KG1 (cell line): ENCODE results near the gene MGAT3.
"Not testable (repeated sequence)": the region's sequence is repeated elsewhere in the genome, so short reads cannot be mapped to it uniquely, and the experiment has no call there.

Experiments used
- DNase-seq: peaks from one replicate; lab custom pipeline; 2025; lab: John Stamatoyannopoulos, UW

MGAT3 gene, protein sequence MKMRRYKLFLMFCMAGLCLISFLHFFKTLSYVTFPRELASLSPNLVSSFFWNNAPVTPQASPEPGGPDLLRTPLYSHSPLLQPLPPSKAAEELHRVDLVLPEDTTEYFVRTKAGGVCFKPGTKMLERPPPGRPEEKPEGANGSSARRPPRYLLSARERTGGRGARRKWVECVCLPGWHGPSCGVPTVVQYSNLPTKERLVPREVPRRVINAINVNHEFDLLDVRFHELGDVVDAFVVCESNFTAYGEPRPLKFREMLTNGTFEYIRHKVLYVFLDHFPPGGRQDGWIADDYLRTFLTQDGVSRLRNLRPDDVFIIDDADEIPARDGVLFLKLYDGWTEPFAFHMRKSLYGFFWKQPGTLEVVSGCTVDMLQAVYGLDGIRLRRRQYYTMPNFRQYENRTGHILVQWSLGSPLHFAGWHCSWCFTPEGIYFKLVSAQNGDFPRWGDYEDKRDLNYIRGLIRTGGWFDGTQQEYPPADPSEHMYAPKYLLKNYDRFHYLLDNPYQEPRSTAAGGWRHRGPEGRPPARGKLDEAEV

DNA sequence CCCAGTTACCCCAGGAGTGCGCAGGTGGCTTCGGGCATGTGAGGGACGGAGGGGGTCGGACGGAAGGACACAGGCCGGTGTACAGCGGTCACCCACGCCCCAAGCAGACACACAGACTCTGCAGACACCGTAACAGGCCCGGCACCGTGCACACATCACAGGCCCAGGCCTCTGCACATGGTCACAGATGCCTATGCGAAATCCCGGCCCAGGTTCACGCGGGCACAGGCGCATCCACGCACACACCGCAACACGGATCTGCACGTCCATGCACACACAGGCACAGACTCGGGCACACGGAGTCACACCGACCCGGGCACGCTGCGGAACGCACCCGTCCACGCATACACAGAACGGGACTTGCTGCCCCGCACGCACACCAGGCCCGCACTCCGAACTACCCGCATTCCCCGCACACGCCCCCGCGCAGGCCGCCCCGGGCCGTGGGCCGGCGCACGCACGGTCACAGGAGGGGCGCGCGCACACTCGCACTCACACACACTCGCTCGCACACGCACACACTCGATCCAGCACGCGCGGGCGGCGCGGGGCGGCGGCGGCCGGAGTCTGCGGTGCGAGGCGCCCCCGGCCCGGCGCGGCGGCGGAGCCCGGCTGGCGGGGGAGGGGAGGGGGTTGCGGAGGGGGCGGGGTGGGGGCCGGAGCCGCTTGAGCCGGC is at the start of gene MGAT3:
MGAT3 (plus strand) TSS at position 491 of the 676 bp plus-strand sequence. CDS start 30,336 bp downstream, outside the sequence.
- DNase-seq: no peak

DNA sequence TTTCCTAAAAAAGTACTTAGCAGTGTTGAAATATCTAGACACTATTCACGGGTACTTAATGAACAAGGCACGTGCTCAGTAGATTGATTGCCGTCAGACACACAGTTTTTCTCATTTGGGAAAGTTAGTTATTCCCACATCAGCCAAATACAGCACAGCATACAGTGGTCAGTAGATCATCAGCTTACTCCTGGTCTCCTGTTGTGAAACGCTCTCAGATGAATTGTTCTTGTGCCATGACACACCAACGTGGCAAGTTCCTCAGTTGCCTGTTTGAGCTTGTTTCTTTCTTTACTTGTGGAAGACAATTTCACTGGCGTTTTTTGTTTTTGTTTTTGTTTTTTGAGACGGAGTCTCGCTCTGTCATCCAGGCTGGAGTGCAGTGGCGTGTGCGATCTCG is 48.6 kb upstream of the MGAT3 start:
- no peak for DNase-seq

DNA sequence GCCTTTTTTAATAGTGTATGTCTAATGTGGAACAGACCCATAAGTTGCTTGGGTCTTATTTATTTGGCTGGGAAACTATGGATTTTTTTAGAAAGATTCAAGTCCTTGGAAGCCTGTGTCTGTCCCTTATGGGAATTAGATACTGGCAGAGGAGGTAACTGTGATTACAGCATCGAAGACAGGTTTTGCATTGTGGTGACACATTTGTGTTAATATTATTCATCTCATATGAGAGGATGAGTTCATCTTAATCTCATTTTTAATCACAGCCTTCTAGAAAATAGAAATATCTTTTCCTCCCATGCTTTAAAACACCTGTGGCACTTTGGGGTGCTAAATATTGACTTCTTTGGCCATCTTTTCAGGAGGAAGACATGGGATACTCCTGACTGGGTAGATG is 48.0 kb upstream of the MGAT3 start:
- DNase-seq: no peak

DNA sequence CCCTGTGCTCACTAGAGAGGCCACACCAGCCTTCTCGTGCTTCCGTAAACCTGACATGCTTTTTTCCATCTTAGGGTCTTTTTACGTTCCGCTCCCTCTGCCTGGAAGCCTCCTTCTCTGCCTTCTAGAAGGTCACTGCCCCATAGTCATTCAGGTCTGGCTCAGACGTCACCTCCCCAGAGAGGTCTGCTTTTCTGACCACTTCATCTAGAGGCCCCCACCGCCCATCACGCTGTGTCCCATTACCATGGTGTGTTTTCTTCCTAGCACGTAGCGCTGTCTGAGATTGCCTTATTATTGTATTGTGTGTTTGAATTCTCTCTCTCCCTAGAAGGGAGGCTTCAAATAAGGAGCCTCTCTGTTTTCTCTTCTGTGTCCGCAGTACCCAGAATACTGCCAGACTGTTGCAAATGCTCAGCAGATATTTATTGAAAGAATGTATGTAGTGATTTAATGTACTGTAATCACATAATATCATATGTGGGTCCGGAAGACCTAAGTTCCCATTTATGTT is 47.2 kb upstream of the MGAT3 start:
- no peak for DNase-seq

DNA sequence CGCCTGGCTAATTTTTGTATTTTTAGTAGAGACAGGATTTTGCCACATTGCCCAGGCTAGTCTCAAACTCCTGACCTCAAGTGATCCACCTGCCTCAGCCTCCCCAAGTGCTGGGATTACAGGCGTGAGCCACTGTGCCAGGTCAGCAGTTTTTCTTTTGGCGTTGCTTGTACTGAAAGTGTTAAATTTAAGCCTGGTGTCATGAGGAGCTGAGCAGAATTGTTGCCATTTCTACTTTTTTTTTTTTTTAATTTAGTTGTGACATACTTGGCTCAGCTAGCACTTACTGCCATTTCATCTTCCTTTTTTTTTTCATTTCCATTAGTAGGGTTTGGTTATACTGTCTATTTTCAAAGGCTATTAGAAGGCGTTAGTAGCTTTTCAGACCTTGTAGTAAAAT is 46.5 kb upstream of the MGAT3 start:
- DNase-seq: no peak

DNA sequence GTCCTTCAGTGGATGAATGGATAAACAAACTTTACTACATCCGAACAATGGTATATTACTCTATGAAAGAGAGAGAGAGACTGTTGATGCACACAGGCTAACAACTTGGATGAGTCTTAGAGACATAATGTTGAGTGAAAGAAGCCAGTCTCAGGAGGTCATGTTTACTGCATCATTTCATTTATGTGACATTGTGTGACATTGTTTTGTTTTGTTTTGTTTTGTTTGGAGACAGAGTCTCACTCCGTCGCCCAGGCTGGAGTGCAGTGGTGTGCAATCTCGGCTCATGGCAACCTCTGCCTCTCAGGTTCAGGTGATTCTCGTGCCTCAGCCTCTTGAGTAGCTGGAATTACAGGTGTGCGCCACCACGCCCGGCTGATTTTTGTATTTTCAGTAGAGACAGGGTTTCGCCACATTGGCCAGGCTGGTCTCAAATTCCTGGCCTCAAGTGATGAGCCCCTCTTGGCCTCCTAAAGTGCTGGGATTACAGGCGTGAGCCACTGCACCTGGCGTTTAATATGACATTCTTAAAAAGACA is 44.9 kb upstream of the MGAT3 start:
- not testable (repeated sequence) for DNase-seq

DNA sequence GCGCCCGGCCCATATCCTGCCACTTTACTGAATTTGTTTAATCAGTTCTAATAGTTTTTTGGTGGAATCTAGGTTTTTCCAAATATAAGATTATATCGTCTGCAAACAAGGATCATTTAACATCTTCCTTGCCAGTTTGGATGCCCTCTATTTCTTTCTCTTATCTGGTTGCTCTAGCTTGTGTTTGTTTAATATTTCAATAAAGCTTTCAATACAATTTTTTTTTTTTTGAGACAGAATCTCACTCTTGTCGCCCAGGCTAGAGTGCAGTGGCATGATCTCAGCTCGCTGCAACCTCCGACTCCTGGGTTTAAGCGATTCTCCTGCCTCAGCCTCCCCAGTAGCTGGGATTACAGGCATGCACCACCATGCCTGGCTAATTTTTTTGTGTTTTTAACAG is 43.6 kb upstream of the MGAT3 start:
- DNase-seq: not testable (repeated sequence)

DNA sequence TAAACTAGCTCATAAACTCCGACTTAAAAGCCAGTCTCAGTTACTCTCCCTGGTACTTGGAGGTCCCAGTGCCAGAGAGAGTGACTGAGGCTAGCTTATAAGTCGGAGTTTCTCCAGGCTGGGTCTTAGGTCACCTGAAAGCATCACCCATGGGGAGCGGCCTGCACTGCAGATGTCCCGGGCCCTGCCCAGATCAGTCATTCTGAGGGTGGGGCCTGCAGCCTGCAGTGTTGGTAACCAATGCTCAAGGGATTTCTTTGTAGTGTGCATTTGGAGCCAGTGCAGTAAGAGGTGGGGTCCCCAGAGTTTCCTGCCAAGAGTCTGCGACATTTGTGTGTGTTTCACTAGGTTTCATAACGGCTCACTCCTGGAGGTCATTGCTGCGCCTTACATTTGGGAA is 42.4 kb upstream of the MGAT3 start:
- DNase-seq: no peak

DNA sequence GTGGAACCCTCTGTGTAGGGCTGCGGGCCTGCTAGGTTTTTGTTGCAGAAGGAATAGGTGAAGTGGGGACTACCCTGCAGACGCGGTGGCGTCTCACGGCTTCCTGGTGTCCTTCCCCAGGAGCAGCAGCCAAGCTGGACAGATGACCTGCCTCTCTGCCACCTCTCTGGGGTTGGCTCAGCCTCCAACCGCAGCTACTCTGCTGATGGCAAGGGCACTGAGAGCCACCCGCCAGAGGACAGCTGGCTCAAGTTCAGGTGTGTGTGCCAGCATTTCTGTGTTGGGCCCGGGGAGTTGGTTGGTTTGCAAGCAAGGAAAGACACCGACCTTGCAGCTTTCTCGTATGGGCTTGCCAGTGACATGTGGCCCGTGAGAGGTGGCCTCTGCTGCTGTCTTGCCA is 41.9 kb upstream of the MGAT3 start:
- no peak for DNase-seq

DNA sequence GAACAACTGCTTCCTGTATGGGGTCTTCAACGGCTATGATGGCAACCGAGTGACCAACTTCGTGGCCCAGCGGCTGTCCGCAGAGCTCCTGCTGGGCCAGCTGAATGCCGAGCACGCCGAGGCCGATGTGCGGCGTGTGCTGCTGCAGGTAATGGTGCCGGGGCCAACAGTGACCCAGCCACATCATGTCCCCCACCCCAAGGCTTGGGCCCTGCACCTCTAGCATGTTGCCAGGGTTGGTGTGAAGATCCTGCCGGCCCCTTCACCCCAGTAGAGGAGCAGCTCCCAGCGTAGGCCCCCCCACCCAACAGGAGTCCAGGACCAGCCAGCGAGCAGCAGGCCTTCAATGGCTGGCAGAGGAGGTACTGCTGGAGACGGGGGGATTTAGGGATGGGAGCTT is 41.3 kb upstream of the MGAT3 start:
- DNase-seq: no peak

DNA sequence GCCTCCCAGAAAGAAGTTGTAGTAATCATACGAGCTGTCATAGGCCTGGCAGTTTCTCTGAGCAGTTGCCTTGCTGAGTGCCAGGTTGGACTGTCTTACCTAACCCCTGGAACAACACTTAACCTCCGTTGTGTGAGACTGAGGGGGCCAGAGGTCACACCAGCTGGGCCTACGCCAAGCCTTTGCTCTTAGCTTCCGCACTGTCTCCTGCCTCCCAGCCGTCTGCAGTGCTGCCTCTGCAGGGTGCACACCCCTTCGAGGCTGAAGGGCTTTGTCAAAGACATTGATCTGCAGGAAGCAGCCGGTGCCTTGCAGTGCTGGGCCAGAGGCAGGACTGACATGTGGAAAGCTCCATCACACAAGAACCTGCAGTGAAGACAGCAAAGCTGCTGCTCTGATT is 40.5 kb upstream of the MGAT3 start:
- no peak for DNase-seq

DNA sequence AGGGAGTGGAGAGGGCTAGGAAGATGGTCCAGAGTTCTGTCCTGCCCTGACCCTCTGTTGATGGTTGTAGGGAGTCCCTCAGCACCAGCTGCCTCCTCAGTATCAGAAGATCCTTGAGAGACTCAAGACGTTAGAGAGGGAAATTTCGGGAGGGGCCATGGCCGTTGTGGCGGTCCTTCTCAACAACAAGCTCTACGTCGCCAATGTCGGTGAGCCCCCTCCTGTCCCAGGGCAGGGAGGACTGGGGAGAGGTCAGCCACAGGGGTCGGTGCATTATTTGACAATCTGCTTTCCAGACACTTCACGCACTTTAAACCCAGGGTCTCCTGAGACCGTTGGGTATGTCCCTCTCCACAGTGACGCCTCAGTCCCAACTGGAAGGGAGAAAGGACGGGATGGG is 39.2 kb upstream of the MGAT3 start:
- DNase-seq: no peak

DNA sequence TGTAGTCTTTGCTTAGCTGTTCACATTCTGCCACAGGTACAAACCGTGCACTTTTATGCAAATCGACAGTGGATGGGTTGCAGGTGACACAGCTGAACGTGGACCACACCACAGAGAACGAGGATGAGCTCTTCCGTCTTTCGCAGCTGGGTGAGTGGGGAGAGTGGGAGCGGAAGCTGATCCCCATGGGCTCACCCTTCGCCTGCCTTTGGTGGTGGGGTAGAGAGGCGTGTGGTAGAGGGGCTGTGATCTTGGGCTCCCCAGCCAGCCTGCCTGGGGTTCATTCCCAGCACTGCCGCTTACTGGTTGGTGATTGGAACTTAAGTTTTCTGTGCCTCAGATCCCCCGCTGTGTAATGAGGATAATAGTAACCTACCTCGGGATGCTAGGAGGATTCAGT is 38.1 kb upstream of the MGAT3 start:
- DNase-seq: no peak

DNA sequence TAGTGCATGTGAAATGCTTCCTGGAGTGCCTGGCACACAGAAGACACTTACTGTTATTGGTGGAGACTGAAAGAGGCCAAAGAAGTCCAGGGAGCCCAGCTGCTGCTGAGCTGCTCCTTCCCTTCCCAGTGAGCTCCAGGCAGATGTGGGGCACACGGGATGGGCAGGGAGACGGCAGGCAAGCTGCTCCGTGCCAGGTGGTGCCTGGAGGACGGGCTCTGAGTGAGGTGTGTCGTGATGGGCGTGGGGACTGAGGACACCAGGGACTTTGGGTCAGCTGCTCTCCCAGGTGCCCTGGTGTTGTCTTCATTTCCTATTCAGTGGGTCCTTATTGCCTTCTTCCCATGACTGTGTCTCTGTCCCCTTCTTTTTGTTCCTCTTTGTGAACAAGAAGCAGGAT is 37.7 kb upstream of the MGAT3 start:
- DNase-seq: no peak

DNA sequence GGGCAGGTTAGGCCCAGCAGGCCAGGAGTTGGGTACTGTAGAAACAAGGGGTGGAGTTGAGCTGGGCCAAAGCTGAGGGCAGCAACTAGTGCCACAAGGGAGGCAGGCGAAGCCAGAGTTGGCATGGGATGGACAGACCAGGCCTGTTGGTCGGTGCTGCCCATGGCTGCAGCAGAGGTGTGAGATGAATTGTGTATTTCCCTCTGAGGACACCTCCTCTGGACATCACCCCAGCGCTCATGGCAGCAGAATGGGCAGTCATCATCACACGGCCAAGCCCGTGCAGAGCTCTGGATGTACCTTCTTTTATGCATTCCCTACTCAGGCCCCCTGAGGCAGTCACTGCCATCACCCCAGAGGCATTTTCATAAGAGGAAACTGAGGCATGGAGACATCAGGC is 36.9 kb upstream of the MGAT3 start:
- DNase-seq: no peak

DNA sequence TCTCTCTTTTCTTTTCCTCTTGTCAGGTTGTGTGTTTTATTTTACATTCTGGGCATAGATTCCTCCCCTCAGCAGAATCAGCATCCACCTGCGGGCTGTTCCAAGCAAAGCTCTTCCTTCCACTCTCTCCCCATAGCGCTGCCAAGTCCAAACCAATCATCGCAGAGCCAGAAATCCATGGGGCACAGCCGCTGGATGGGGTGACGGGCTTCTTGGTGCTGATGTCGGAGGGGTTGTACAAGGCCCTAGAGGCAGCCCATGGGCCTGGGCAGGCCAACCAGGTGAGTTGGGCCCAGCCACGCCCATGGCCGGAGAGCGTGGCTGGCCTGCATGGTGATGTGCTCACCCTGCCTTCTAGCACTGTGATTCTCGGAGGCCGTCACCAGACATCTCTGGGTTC is 35.1 kb upstream of the MGAT3 start:
- DNase-seq: no peak

DNA sequence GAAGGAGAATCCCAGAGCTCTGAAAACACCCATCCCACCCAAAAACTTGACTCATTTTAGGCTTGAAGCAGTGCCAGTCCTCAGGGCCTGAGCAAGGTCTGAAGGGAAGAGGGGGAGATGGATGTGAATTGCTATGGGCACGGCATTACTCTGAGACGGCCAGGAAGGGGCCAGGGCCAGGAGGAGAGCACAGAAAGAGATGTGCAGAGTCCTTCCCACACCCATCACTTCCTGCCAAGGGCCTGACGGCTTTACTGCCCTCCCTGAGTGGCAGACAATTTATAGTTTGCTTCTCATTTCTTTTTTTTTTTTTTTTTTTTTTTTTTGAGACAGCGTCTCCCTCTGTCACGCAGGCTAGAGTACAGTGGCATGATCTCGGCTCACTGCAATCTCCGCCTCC is 34.7 kb upstream of the MGAT3 start:
- DNase-seq: no peak

DNA sequence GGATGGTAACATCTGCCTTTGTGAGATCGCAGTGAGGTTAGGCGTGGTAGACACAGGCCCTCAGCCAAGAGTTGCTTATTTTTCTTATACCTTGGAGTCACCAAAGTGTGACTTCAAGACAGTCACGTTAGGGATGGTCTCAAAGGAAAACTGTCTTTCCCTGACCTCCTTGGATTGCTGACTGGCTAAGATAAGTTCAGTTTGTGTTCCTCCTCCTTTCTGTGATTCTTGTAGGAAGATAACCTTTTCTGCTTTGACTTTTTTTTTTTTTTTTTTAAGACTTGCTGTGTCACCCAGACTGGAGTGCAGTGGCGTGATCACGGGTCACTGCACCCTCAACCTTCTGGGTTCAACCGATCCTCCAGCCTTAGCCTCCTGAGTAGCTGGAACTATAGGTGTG is 34.1 kb upstream of the MGAT3 start:
- no peak for DNase-seq

DNA sequence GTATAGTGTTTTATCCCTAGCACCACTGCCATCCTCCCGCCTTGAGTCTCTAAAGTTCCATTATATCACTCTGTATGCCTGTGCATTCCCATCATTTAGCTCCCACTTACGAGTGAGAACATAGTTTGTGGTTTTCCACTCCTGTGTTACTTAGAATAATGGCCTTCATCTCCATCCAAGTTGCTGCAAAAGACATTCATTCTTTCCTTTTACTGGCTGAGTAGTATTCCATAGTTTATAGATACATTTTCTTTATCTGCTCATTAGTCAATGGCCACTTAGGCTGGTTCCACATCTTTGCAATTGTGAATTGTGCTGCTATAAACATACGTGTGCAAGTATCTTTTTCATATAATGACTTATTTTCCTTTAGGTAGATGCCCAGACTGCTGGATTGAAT is 32.8 kb upstream of the MGAT3 start:
- no peak for DNase-seq

DNA sequence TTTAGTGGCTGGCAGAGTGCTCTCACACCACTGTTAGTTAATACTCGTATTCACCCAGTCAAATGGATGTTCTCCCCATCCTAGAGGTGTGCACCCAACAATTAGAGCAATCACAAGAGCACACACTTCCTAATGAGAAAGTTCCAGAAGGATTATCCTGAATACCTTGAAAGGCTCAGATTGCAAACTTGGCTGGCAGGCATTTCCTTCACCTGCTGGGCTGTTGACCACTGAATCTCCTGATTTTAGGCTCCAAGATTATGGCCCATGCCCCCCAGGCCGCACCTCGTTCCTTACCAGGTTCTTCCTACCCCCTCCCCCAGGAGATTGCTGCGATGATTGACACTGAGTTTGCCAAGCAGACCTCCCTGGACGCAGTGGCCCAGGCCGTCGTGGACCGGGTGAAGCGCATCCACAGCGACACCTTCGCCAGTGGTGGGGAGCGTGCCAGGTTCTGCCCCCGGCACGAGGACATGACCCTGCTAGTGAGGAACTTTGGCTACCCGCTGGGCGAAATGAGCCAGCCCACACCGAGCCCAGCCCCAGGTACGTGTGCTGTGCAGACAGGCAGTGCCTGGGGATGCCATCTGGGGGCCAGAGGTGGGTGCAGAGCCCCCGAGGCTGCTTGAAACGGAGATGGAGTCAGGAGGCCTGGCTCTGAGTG is 30.3 kb upstream of the MGAT3 start:
- DNase-seq: no peak

DNA sequence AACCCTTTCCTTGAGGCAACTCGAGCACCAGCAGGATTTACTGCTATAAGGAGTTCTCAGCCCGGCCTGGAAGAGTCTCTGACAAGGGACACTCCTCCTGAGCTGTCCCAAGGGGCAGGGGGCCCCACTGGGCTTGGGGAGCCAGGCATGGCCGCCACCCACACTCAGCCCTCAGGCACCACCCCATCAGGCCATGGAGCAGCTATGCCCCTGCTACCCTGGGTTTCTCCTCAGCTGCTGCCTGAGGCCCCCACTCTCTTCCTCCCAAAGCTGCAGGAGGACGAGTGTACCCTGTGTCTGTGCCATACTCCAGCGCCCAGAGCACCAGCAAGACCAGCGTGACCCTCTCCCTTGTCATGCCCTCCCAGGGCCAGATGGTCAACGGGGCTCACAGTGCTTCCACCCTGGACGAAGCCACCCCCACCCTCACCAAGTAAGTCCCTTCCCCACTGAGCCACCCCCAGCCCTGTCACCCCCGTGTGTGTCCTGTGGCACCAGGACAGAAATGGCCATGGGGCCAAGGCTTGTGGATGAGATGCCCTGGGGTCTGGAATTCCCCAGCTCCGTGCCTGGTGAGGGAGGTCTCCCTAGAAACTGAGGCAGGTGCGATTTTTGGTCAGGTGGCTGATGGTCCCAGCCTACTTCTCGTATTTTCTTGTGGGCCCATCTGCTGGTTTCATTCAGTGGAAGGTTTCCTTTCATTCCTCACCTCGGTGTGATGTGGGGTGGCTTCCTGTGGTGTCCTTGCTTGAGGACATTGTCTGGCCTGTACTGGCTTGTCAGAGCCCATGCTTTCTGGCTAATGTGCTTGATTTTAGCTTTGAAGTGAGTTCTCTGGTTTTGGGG is 28.8 kb upstream of the MGAT3 start:
- DNase-seq: no peak
